ENCODE data around the gene ENTREP3.

ENTREP3 gene

GRCh38 chr1:155205035-155205434, 50.2 kb downstream of the ENTREP3 start:
- TF ChIP-seq CTCF (IDR thresholded peaks at IDR 0.05; ENCODE audit: low read depth, low read length, poor library complexity, severe bottlenecking) (no peak), EZH2phosphoT487 (IDR thresholded peaks at IDR 0.05; ENCODE audit: borderline replicate concordance, low read length) (no peak)
- Histone ChIP-seq H3K9me3 (ENCODE audit: control insufficient read depth, insufficient read depth, low read length) (no peaks in the 10 kb centered on the region), H3K4me3 (ENCODE audit: low read length) (no peak overlapping the region), H4K20me1 (ENCODE audit: control insufficient read depth, insufficient read depth, low read depth, low read length) (no peaks in the 10 kb centered on the region), H3K4me1 (ENCODE audit: control insufficient read depth, low read length) (peaks cover 30% of the 10 kb centered on the region), H3K4me2 (ENCODE audit: low read length) (no peak overlapping the region), H3K27me3 (ENCODE audit: control insufficient read depth, low read length) (no peaks in the 10 kb centered on the region), H3K9me2 (replicated peaks; ENCODE audit: control insufficient read depth, low read length) (no peaks in the 10 kb centered on the region), H3K27ac (ENCODE audit: low read depth, low read length) (no peak overlapping the region), H3F3A (ENCODE audit: control insufficient read depth, insufficient read depth) (peaks cover 5% of the 10 kb centered on the region), H3K36me3 (ENCODE audit: control insufficient read depth, low read length) (no peaks in the 10 kb centered on the region), H3K79me2 (ENCODE audit: control insufficient read depth, low read length) (peaks cover 6% of the 10 kb centered on the region)

- Histone ChIP-seq H3F3A (ENCODE audit: control insufficient read depth, insufficient read depth) (peaks cover 3% of the 10 kb centered on the region), H3K4me3 (ENCODE audit: low read length) (no peak overlapping the region), H3K27ac (ENCODE audit: low read depth, low read length) (no peak overlapping the region), H3K36me3 (ENCODE audit: control insufficient read depth, low read length) (0 out of 2 replicates have a peak, but pooled peaks cover 4% of the 10 kb centered on the region), H3K27me3 (ENCODE audit: control insufficient read depth, low read length) (no peaks in the 10 kb centered on the region), H3K4me1 (ENCODE audit: control insufficient read depth, low read length) (peaks cover 14% of the 10 kb centered on the region), H3K4me2 (ENCODE audit: low read length) (no peak overlapping the region), H3K9me3 (ENCODE audit: control insufficient read depth, insufficient read depth, low read length) (no peaks in the 10 kb centered on the region), H3K79me2 (ENCODE audit: control insufficient read depth, low read length) (no peaks in the 10 kb centered on the region), H4K20me1 (ENCODE audit: control insufficient read depth, insufficient read depth, low read depth, low read length) (no peaks in the 10 kb centered on the region), H3K9me2 (replicated peaks; ENCODE audit: control insufficient read depth, low read length) (no peaks in the 10 kb centered on the region)
- TF ChIP-seq CTCF (IDR thresholded peaks at IDR 0.05; ENCODE audit: low read depth, low read length, poor library complexity, severe bottlenecking), result no peak
- no peak for TF ChIP-seq EZH2phosphoT487 (IDR thresholded peaks at IDR 0.05; ENCODE audit: borderline replicate concordance, low read length)
Measured at GRCh38 chr1:155202731-155203515, 52.4 kb downstream of the ENTREP3 start.

- Histone ChIP-seq H3K9me3 (ENCODE audit: control insufficient read depth, insufficient read depth, low read length) (no peaks in the 10 kb centered on the region), H3K4me3 (ENCODE audit: low read length) (no peak overlapping the region), H3K36me3 (ENCODE audit: control insufficient read depth, low read length) (0 out of 2 replicates have a peak, but pooled peaks cover 5% of the 10 kb centered on the region), H4K20me1 (ENCODE audit: control insufficient read depth, insufficient read depth, low read depth, low read length) (no peaks in the 10 kb centered on the region), H3K4me2 (ENCODE audit: low read length) (no peak overlapping the region), H3K79me2 (ENCODE audit: control insufficient read depth, low read length) (no peaks in the 10 kb centered on the region), H3K4me1 (ENCODE audit: control insufficient read depth, low read length) (peaks cover 7% of the 10 kb centered on the region), H3K27me3 (ENCODE audit: control insufficient read depth, low read length) (no peaks in the 10 kb centered on the region), H3K27ac (ENCODE audit: low read depth, low read length) (no peak overlapping the region), H3F3A (ENCODE audit: control insufficient read depth, insufficient read depth) (no peaks in the 10 kb centered on the region), H3K9me2 (replicated peaks; ENCODE audit: control insufficient read depth, low read length) (no peaks in the 10 kb centered on the region)
- TF ChIP-seq CTCF (IDR thresholded peaks at IDR 0.05; ENCODE audit: low read depth, low read length, poor library complexity, severe bottlenecking) (no peak), EZH2phosphoT487 (IDR thresholded peaks at IDR 0.05; ENCODE audit: borderline replicate concordance, low read length) (no peak)
Measured at GRCh38 chr1:155202198-155202597, 53.1 kb downstream of the ENTREP3 start.

Data from DOHH2 (cell line).